Vagina (tissue), 2 donors: ENCODE results near the gene SYT12. TPM values are rescaled to one million over a fixed set of nuclear protein-coding genes. Genes with fewer than 3 reads are reported as not detected.

Source experiments
- DNase-seq, 2 donors: peaks; one replicate each; pipeline ENCODE4 v3.0.0-alpha.2; 2017; ENCODE audit errors: extremely low spot score in 2 of 2
- H3K27ac ChIP-seq: fragments of 200-600 bp; sonication (generic); one replicate; pipeline ENCODE4 v1.5.1; 2019
- H3K27me3 ChIP-seq: fragments of 200-600 bp; sonication (generic); one replicate; pipeline ENCODE4 v1.5.1; 2019
- H3K36me3 ChIP-seq, 2 donors: fragments of 200-600 bp; sonication (generic); one replicate each; pipeline ENCODE4 v1.5.1; 2017 to 2019
- H3K4me1 ChIP-seq: fragments of 200-600 bp; sonication (generic); one replicate; pipeline ENCODE4 v1.5.1; 2019
- H3K4me3 ChIP-seq, 2 donors: fragments of 200-600 bp; sonication (generic); 1 replicate in 1 of 2; 2 replicates in 1 of 2; pipeline ENCODE4 v1.5.1; 2016 to 2019
- H3K9me3 ChIP-seq: fragments of 200-600 bp; sonication (generic); one replicate; pipeline ENCODE4 v1.5.1; 2019
- POLR2A ChIP-seq, 2 donors: fragments of 450-650 bp; IDR thresholded peaks; one replicate each; pipeline ENCODE4 v1.6.1; 2017; ENCODE audit warnings: antibody characterized with exemption in 2 of 2, mild to moderate bottlenecking in 2 of 2, moderate library complexity in 2 of 2
- POLR2AphosphoS5 ChIP-seq, 2 donors: sonication (generic); formaldehyde crosslinking; IDR thresholded peaks; one replicate each; pipeline ENCODE4 v1.9.0; 2017; ENCODE audit warnings: antibody characterized with exemption in 2 of 2, mild to moderate bottlenecking in 2 of 2, low read depth in 1 of 2; ENCODE audit not compliant: insufficient read depth in 1 of 2
- intact Hi-C: fragments of 100-400 bp; cut with DNase I; formaldehyde crosslinking; loops from one replicate; pipeline ENCODE4 v1.15.1; 2023
- total RNA-seq: library from RNA; depleted of rRNA; stranded (reverse); fragments of >200 nt; gene quantifications from one replicate; pipeline ENCODE4 v1.2.3, GENCODE V29; 2016
- TF ChIP-seq, protein P1 (sequence below), 3 experiments: fragments of 450-650 bp in 2 of 3; fragments of 200-600 bp in 1 of 3; sonication (generic) in 1 of 3; IDR thresholded peaks; one replicate each; pipeline ENCODE4 v1.5.1; 2017 to 2019; ENCODE audit warnings: antibody characterized with exemption in 3 of 3, mild to moderate bottlenecking in 2 of 3, moderate library complexity in 2 of 3

SYT12 gene
- total RNA-seq, 1 donor from 2014 or later: 0.49 TPM

DNA sequence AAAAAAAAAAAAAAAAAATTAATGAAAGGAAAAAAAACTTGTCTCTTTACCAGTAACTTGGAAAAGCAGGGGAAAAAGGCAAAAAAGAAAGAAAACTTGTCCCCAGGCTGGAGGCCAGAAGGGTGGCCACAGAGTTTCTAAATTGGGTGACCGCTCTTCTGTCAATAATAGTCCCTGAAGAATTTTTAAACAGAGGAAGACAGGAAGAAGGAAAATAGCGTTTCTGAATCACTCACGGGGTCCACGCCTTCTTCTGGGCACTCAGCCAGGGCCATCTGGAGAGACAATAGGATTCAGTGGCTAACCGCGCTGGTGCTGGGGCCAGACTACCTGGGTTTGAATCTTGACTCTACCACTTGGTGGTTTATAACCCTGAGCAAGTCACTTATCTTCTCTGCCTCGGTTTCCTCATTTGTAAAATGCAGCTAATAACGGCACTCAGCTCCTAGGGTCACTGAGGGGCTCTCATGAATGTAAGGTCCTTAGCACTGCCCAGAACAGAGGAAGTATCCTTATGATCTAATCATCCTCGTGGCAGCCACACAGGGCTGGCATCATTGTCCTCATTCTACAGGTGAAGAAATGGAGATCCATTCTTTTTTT, 40.9 kb upstream of the SYT12 start:
- TF ChIP-seq, protein P1, sequence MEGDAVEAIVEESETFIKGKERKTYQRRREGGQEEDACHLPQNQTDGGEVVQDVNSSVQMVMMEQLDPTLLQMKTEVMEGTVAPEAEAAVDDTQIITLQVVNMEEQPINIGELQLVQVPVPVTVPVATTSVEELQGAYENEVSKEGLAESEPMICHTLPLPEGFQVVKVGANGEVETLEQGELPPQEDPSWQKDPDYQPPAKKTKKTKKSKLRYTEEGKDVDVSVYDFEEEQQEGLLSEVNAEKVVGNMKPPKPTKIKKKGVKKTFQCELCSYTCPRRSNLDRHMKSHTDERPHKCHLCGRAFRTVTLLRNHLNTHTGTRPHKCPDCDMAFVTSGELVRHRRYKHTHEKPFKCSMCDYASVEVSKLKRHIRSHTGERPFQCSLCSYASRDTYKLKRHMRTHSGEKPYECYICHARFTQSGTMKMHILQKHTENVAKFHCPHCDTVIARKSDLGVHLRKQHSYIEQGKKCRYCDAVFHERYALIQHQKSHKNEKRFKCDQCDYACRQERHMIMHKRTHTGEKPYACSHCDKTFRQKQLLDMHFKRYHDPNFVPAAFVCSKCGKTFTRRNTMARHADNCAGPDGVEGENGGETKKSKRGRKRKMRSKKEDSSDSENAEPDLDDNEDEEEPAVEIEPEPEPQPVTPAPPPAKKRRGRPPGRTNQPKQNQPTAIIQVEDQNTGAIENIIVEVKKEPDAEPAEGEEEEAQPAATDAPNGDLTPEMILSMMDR (IDR thresholded peaks at IDR 0.05): no peak
- TF ChIP-seq POLR2A (IDR thresholded peaks at IDR 0.05) (no peak), POLR2AphosphoS5 (IDR thresholded peaks at IDR 0.05; ENCODE audit: insufficient read depth in 1 of 2, low read depth in 1 of 2) (peak in 1 of 2 donors; percentile 64)
- no peak for DNase-seq
- Histone ChIP-seq H3K27me3 (no peaks in the 10 kb centered on the region), H3K36me3 (no peaks in the 10 kb centered on the region), H3K4me1 (peaks cover 13% of the 10 kb centered on the region), H3K9me3 (no peaks in the 10 kb centered on the region), H3K4me3 (no peak overlapping the region), H3K27ac (no peak overlapping the region)
- intact Hi-C loops: no loop called here

DNA sequence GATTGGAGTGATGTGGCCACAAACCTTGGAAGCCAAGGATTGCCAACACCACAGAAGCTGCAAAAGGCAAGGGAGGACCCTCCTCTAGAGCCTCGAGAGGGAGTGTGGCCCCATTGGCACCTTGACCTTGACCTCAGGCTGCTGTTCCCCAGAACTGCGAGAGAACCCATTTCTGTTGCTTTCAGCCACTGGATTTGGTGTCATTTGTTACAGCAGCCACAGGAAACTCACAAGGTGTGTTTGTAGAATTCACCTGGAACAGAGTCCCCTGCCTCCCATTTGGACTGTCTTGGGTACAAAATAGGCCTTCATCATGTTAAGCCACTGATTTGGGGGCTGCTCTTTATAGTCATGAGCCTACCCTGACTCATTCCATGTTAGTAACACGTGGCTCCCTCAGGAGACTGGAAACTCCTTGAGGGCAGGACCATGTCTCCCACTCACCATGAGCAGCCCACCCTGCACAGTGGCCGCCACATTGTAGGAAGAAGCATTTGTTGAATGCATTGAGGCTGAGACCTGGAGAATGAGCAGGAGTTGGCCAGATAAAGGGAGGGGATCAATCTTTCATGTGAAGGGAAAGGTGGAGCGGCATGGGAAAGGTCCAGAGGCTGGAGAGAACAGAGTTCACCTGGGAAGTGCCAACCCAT, 39.5 kb upstream of the SYT12 start:
- DNase-seq: no peak
- TF ChIP-seq POLR2A (IDR thresholded peaks at IDR 0.05) (no peak), POLR2AphosphoS5 (IDR thresholded peaks at IDR 0.05; ENCODE audit: insufficient read depth in 1 of 2, low read depth in 1 of 2) (no peak)
- TF ChIP-seq, protein P1 (IDR thresholded peaks at IDR 0.05): no peak
- no peak overlapping the region for H3K4me3 ChIP-seq
- no peak overlapping the region for H3K27ac ChIP-seq
- no peaks in the 10 kb centered on the region for H3K27me3 ChIP-seq
- H3K9me3 ChIP-seq: no peaks in the 10 kb centered on the region
- no peaks in the 10 kb centered on the region for H3K36me3 ChIP-seq
- peaks cover 13% of the 10 kb centered on the region for H3K4me1 ChIP-seq
- intact Hi-C loops: no loop called here

- TF ChIP-seq POLR2A (IDR thresholded peaks at IDR 0.05): no peak
- no peak for TF ChIP-seq POLR2AphosphoS5 (IDR thresholded peaks at IDR 0.05; ENCODE audit: insufficient read depth in 1 of 2, low read depth in 1 of 2)
- TF ChIP-seq, protein P1 (IDR thresholded peaks at IDR 0.05): no peak
- no peak for DNase-seq
- Histone ChIP-seq H3K9me3 (no peaks in the 10 kb centered on the region), H3K36me3 (no peaks in the 10 kb centered on the region), H3K27me3 (no peaks in the 10 kb centered on the region), H3K4me3 (no peak overlapping the region), H3K4me1 (peaks cover 13% of the 10 kb centered on the region), H3K27ac (no peak overlapping the region)
- intact Hi-C loops: no loop called here
Observed at GRCh38 chr11:66985508-66986177, 37.3 kb upstream of the SYT12 start.

DNA sequence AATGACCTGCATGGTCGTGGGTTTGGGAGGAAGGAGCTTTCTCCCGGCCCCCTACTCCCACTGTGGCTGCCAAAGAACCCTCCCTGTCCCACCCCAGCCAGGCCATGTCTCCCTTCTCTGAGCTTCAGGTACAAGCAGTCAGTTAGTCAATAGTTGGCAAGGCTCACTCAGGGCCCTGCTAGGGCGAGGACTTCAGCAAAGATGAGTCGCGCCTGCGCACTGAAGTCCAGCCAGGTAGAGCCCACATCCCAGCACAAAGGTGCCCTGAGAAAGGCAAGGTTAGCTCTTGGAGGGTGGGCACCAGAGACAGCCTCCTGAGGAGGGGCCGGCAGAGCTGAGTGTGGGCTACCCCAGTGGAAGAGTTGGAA, 36.8 kb upstream of the SYT12 start:
- DNase-seq: no peak
- Histone ChIP-seq H3K27me3 (no peaks in the 10 kb centered on the region), H3K27ac (no peak overlapping the region), H3K9me3 (no peaks in the 10 kb centered on the region), H3K4me3 (no peak overlapping the region), H3K4me1 (peaks cover 13% of the 10 kb centered on the region), H3K36me3 (no peaks in the 10 kb centered on the region)
- TF ChIP-seq, protein P1 (IDR thresholded peaks at IDR 0.05): no peak
- TF ChIP-seq POLR2A (IDR thresholded peaks at IDR 0.05): no peak
- TF ChIP-seq POLR2AphosphoS5 (IDR thresholded peaks at IDR 0.05; ENCODE audit: insufficient read depth in 1 of 2, low read depth in 1 of 2): no peak
- intact Hi-C loops: no loop called here

GRCh38 chr11:66987158-66987620, 35.7 kb upstream of the SYT12 start:
- TF ChIP-seq POLR2AphosphoS5 (IDR thresholded peaks at IDR 0.05; ENCODE audit: insufficient read depth in 1 of 2, low read depth in 1 of 2) (no peak), POLR2A (IDR thresholded peaks at IDR 0.05) (no peak)
- TF ChIP-seq, protein P1 (IDR thresholded peaks at IDR 0.05): no peak
- H3K27ac ChIP-seq: no peak overlapping the region
- no peaks in the 10 kb centered on the region for H3K27me3 ChIP-seq
- DNase-seq: no peak
- H3K36me3 ChIP-seq: no peaks in the 10 kb centered on the region
- H3K4me1 ChIP-seq: peaks cover 9% of the 10 kb centered on the region
- H3K4me3 ChIP-seq: no peak overlapping the region
- H3K9me3 ChIP-seq: no peaks in the 10 kb centered on the region
- intact Hi-C loops: no loop called here
